ENCODE measurements around the gene PRPF31. TPM values are rescaled to one million over a fixed set of nuclear protein-coding genes. Genes with fewer than 3 reads are reported as not detected.

The PRPF31 gene
- total and polyA plus RNA-seq, 9 of the 15 experiments (the other 6 are each of a cell fraction or from before 2014, with no cell fraction given) = 5.8 to 92.2 (median 69.2) TPM

- peak; percentile 62 for TF ChIP-seq MTA1 (IDR thresholded peaks at IDR 0.05; ENCODE audit: borderline replicate concordance)
- TF ChIP-seq HNRNPLL (IDR thresholded peaks at IDR 0.05; ENCODE audit: low read depth, low read length, poor library complexity, severe bottlenecking) = no peak
- TF ChIP-seq TOE1 (IDR thresholded peaks at IDR 0.05; ENCODE audit: borderline replicate concordance) = peak; percentile 31; the same call in 1 of the 2 replicates
- TF ChIP-seq TOE1 (CRISPR knock-in tag; IDR thresholded peaks at IDR 0.05; ENCODE audit: borderline replicate concordance, low read depth) = no peak
- peak; percentile 61 to 69; a peak in 2 of 4 replicates for TF ChIP-seq FOXK2 (conservative IDR thresholded peaks at IDR 0.05 in 1 of 2, IDR thresholded peaks at IDR 0.05 in 1 of 2; ENCODE audit: low read depth in 2 of 2)
- TF ChIP-seq THAP7 (CRISPR knock-in tag; IDR thresholded peaks at IDR 0.05) = no peak
- TF ChIP-seq HSF4 (CRISPR knock-in tag; IDR thresholded peaks at IDR 0.05; ENCODE audit: borderline replicate concordance) = no peak
- peak; percentile 94 for TF ChIP-seq SUPT5H (IDR thresholded peaks at IDR 0.05)
- TF ChIP-seq ARNT (IDR thresholded peaks at IDR 0.05) = peak; percentile 44 to 63; a peak in 1 of 4 replicates
- peak in 1 of 3 experiments; percentile 9; a peak in 1 of 6 replicates for TF ChIP-seq CTCF (IDR thresholded peaks at IDR 0.05 in 2 of 3, conservative IDR thresholded peaks at IDR 0.05 in 1 of 3; ENCODE audit: insufficient read depth in 2 of 3, low read depth in 1 of 3, low read length in 3 of 3)
- TF ChIP-seq IRF2 (CRISPR knock-in tag; IDR thresholded peaks at IDR 0.05) = no peak
- TF ChIP-seq ZBTB9 (CRISPR knock-in tag; IDR thresholded peaks at IDR 0.05) = no peak
- TF ChIP-seq CCAR2 (IDR thresholded peaks at IDR 0.05; ENCODE audit: low read depth, low read length) = no peak
- peak; percentile 57 for TF ChIP-seq RBM39 (optimal IDR thresholded peaks at IDR 0.05; ENCODE audit: low read depth, low read length)
- no peak for TF ChIP-seq XRCC3 (IDR thresholded peaks at IDR 0.05)
- TF ChIP-seq ZNF518B (CRISPR knock-in tag; IDR thresholded peaks at IDR 0.05) = no peak
- no peak for TF ChIP-seq IFI16 (CRISPR knock-in tag; IDR thresholded peaks at IDR 0.05)
- TF ChIP-seq ZNF24 (IDR thresholded peaks at IDR 0.05) = peak; percentile 55; the same call in 1 of the 2 replicates
- peak; percentile 68 for TF ChIP-seq HMGN3 (IDR thresholded peaks at IDR 0.05; ENCODE audit: borderline replicate concordance, extremely low read depth, insufficient read length, low read depth, low read length)
- TF ChIP-seq ZNF431 (CRISPR knock-in tag; IDR thresholded peaks at IDR 0.05) = no peak
Observed at GRCh38 chr19:54102421-54103169, 13.0 kb upstream of the PRPF31 start, which contains the start of gene NDUFA3 (continued).
